H1 (cell line): ENCODE results near the gene ZNF226. TPM values are rescaled to one million over a fixed set of nuclear protein-coding genes. Genes with fewer than 3 reads are reported as not detected.
"Not testable (repeated sequence)": the region's sequence is repeated elsewhere in the genome, so short reads cannot be mapped to it uniquely, and the experiment has no call there.

Source experiments
- CTCF ChIA-PET: fragments of 300-600 bp; sonication (Branson Sonifier 250); formaldehyde crosslinking; loops from one replicate; lab custom pipeline; 2021; ENCODE audit not compliant: partially characterized antibody; lab: Charles Lee
- POLR2A ChIA-PET: fragments of 300-600 bp; sonication (Branson Sonifier 250); formaldehyde crosslinking; loops from one replicate; lab custom pipeline; 2021; ENCODE audit warnings: inconsistent platforms; ENCODE audit not compliant: partially characterized antibody; lab: Charles Lee
- DNase-seq, 2 experiments: peaks; one replicate each; pipeline versions ENCODE4 v3.0.0 to v3.0.0-alpha.2; 2010 to 2022; ENCODE audit warnings: low spot score in 2 of 2, low read depth in 1 of 2, mixed read lengths in 1 of 2
- FAIRE-seq: peaks from 2 replicates; lab custom pipeline; 2011; peaks lifted over from hg19 to GRCh38; lab: Jason Lieb, UNC
- H2AFZ ChIP-seq: 2 replicates; pipeline ENCODE4 v1.8.1; 2012; ENCODE audit warnings: low read length, inconsistent platforms
- H2AK5ac ChIP-seq: 2 replicates; pipeline ENCODE4 v1.6.1; 2013; ENCODE audit warnings: low read depth, low read length
- H2BK120ac ChIP-seq: replicated peaks from 2 replicates; pipeline ENCODE3; 2013; ENCODE audit warnings: low read depth, low read length, inconsistent platforms
- H2BK12ac ChIP-seq: 2 replicates; pipeline ENCODE4 v1.6.1; 2013; ENCODE audit warnings: low read depth, low read length
- H2BK15ac ChIP-seq: 2 replicates; pipeline ENCODE4 v1.6.1; 2013; ENCODE audit warnings: low read length
- H2BK20ac ChIP-seq: 2 replicates; pipeline ENCODE4 v1.6.1; 2013; ENCODE audit warnings: low read length
- H2BK5ac ChIP-seq: 2 replicates; pipeline ENCODE4 v1.6.1; 2013; ENCODE audit warnings: low read depth, low read length
- H3K14ac ChIP-seq: 2 replicates; pipeline ENCODE4 v1.6.1; 2013; ENCODE audit warnings: inconsistent platforms; ENCODE audit not compliant: insufficient read length
- H3K18ac ChIP-seq: 2 replicates; pipeline ENCODE4 v1.6.1; 2013; ENCODE audit warnings: low read length; ENCODE audit errors: extremely low read depth
- H3K23ac ChIP-seq: 2 replicates; pipeline ENCODE4 v1.6.1; 2013; ENCODE audit warnings: inconsistent platforms; ENCODE audit not compliant: insufficient read length
- H3K23me2 ChIP-seq: 2 replicates; pipeline ENCODE4 v1.6.1; 2013; ENCODE audit warnings: low read depth, low read length
- H3K27ac ChIP-seq: 2 replicates; pipeline ENCODE4 v1.6.1; 2011; ENCODE audit warnings: low read depth, low read length, inconsistent platforms
- H3K27me3 ChIP-seq, 4 experiments: replicated peaks in 1 of 4; 1 replicate in 1 of 4; 2 replicates in 3 of 4; pipeline versions ENCODE4 v1.6.1 to v1.8.1; 2011 to 2013; ENCODE audit warnings: low read length in 3 of 4, mild to moderate bottlenecking in 3 of 4, inconsistent platforms in 2 of 4, mixed read lengths in 2 of 4, moderate library complexity in 1 of 4; ENCODE audit not compliant: control insufficient read depth in 3 of 4, insufficient read depth in 3 of 4; ENCODE audit errors: extremely low read depth in 1 of 4
- H3K36me3 ChIP-seq, 4 experiments: 2 replicates each; pipeline versions ENCODE4 v1.6.1 to v1.8.1; 2011 to 2013; ENCODE audit warnings: mild to moderate bottlenecking in 4 of 4, low read length in 3 of 4, moderate library complexity in 2 of 4, control low read depth in 1 of 4, inconsistent platforms in 1 of 4; ENCODE audit not compliant: insufficient read depth in 4 of 4, control insufficient read depth in 2 of 4
- H3K4ac ChIP-seq: replicated peaks from 2 replicates; pipeline ENCODE3; 2013; ENCODE audit warnings: low read length, low read depth, mixed read lengths, inconsistent platforms; ENCODE audit not compliant: insufficient read length
- H3K4me1 ChIP-seq, 4 experiments: replicated peaks in 1 of 4; 1 replicate in 1 of 4; 2 replicates in 3 of 4; pipeline versions ENCODE4 v1.6.1 to v1.8.1; 2011 to 2013; ENCODE audit warnings: low read length in 3 of 4, inconsistent platforms in 2 of 4, mixed read lengths in 1 of 4; ENCODE audit not compliant: insufficient read depth in 4 of 4, control insufficient read depth in 3 of 4
- H3K4me2 ChIP-seq, 2 experiments: 2 replicates each; pipeline versions ENCODE4 v1.6.1 to v1.8.1; 2011 to 2013; ENCODE audit warnings: low read depth in 2 of 2, low read length in 2 of 2, control low read depth in 1 of 2, inconsistent platforms in 1 of 2, mild to moderate bottlenecking in 1 of 2; ENCODE audit not compliant: insufficient read depth in 1 of 2
- H3K4me3 ChIP-seq, 4 experiments: fragments of 200-600, 300-600 bp in 1 of 4; sonication (generic), shearing (Covaris generic), sonication (Bioruptor Twin) in 1 of 4; 2 replicates each; pipeline versions ENCODE4 v1.5.1 to v1.8.1; 2011 to 2016; ENCODE audit warnings: low read length in 4 of 4, low read depth in 3 of 4, control low read depth in 2 of 4, inconsistent platforms in 2 of 4, mild to moderate bottlenecking in 2 of 4, mixed read lengths in 1 of 4, moderate library complexity in 1 of 4; ENCODE audit not compliant: insufficient read depth in 2 of 4; ENCODE audit errors: extremely low read depth in 1 of 4
- H3K56ac ChIP-seq: replicated peaks from 2 replicates; pipeline ENCODE3; 2013; ENCODE audit warnings: low read depth, mild to moderate bottlenecking, mixed read lengths, low read length, inconsistent platforms; ENCODE audit not compliant: insufficient read length
- H3K79me1 ChIP-seq: 2 replicates; pipeline ENCODE4 v1.6.1; 2013; ENCODE audit warnings: low read depth, low read length, control low read depth
- H3K79me2 ChIP-seq, 2 experiments: 2 replicates each; pipeline versions ENCODE4 v1.6.1 to v1.8.1; 2012 to 2013; ENCODE audit warnings: low read length in 2 of 2, mild to moderate bottlenecking in 2 of 2, inconsistent platforms in 1 of 2; ENCODE audit not compliant: insufficient read depth in 2 of 2, control insufficient read depth in 1 of 2
- H3K9ac ChIP-seq, 4 experiments: replicated peaks in 1 of 4; 1 replicate in 1 of 4; 2 replicates in 3 of 4; pipeline versions ENCODE4 v1.6.1 to v1.8.1; 2011 to 2013; ENCODE audit warnings: low read depth in 3 of 4, low read length in 3 of 4, control low read depth in 2 of 4, mild to moderate bottlenecking in 2 of 4, moderate library complexity in 2 of 4, inconsistent platforms in 1 of 4; ENCODE audit errors: extremely low read depth in 1 of 4
- H3K9me3 ChIP-seq, 2 experiments: 2 replicates each; pipeline versions ENCODE4 v1.6.1 to v1.8.1; 2012 to 2013; ENCODE audit warnings: mild to moderate bottlenecking in 2 of 2, moderate library complexity in 2 of 2, control low read depth in 1 of 2, inconsistent platforms in 1 of 2, low read depth in 1 of 2, low read length in 1 of 2, mixed read lengths in 1 of 2; ENCODE audit not compliant: insufficient read depth in 2 of 2
- H4K20me1 ChIP-seq, 2 experiments: replicated peaks in 1 of 2; 2 replicates each; pipeline versions ENCODE3 to v1.8.1; 2011 to 2013; ENCODE audit warnings: inconsistent platforms in 2 of 2, low read length in 2 of 2, mild to moderate bottlenecking in 1 of 2; ENCODE audit not compliant: insufficient read depth in 2 of 2, control insufficient read depth in 1 of 2
- H4K5ac ChIP-seq: 2 replicates; pipeline ENCODE4 v1.6.1; 2013; ENCODE audit warnings: low read length, low read depth, mixed read lengths, inconsistent platforms; ENCODE audit not compliant: insufficient read length
- H4K8ac ChIP-seq: 2 replicates; pipeline ENCODE4 v1.8.0; 2013; ENCODE audit warnings: mild to moderate bottlenecking, moderate library complexity, low read length, inconsistent platforms; ENCODE audit not compliant: insufficient read depth; ENCODE audit errors: extremely low read depth
- H4K91ac ChIP-seq: replicated peaks from 2 replicates; pipeline ENCODE3; 2013; ENCODE audit warnings: low read length, mixed read lengths, inconsistent platforms; ENCODE audit not compliant: insufficient read length
- EP300 ChIP-seq, 2 experiments: IDR thresholded peaks; 1 replicate in 1 of 2; 2 replicates in 1 of 2; pipeline ENCODE4 v1.6.1; 2011 to 2012; ENCODE audit warnings: low read depth in 2 of 2, low read length in 2 of 2, mild to moderate bottlenecking in 2 of 2, borderline replicate concordance in 1 of 2, inconsistent platforms in 1 of 2, moderate library complexity in 1 of 2
- EZH2 ChIP-seq: fragments of 200-600 bp; sonication (generic); IDR thresholded peaks from 2 replicates; pipeline ENCODE4 v1.7.1; 2012; ENCODE audit warnings: low read depth, mild to moderate bottlenecking, moderate library complexity, low read length, inconsistent platforms; ENCODE audit not compliant: severe bottlenecking
- NRF1 ChIP-seq: IDR thresholded peaks from 2 replicates; pipeline ENCODE4 v1.6.1; 2011; ENCODE audit warnings: mild to moderate bottlenecking, low read depth, low read length, improper control_type of control experiment
- POLR2A ChIP-seq, 2 experiments: IDR thresholded peaks; 1 replicate in 1 of 2; 2 replicates in 1 of 2; pipeline ENCODE4 v1.6.1; 2011; ENCODE audit warnings: low read depth in 2 of 2, low read length in 2 of 2, mild to moderate bottlenecking in 2 of 2; ENCODE audit errors: control extremely low read depth in 1 of 2
- RAD21 ChIP-seq, 2 experiments: IDR thresholded peaks in 1 of 2; conservative IDR thresholded peaks in 1 of 2; 2 replicates each; pipeline ENCODE4 v1.6.1; 2011; ENCODE audit warnings: low read depth in 2 of 2, low read length in 2 of 2, improper control_type of control experiment in 1 of 2, inconsistent platforms in 1 of 2, mild to moderate bottlenecking in 1 of 2, moderate library complexity in 1 of 2
- TAF7 ChIP-seq: optimal IDR thresholded peaks from 2 replicates; pipeline ENCODE3; 2011; ENCODE audit warnings: low read depth, mild to moderate bottlenecking, inconsistent platforms, low read length, moderate library complexity, borderline replicate concordance
- TBP ChIP-seq: IDR thresholded peaks from 2 replicates; pipeline ENCODE4 v1.6.1; 2011; ENCODE audit warnings: low read depth, low read length, improper control_type of control experiment
- TEAD4 ChIP-seq: IDR thresholded peaks from 2 replicates; pipeline ENCODE4 v1.6.1; 2012; ENCODE audit warnings: low read depth, low read length, inconsistent platforms, mixed read lengths
- WGBS, 2 experiments: shearing (Covaris generic) in 1 of 2; methylation state at CpG; one replicate each; pipeline versions ENCODE4 v1.1.6 to v1.1.7; 2013 to 2015; ENCODE audit warnings: low lambda C conversion rate in 2 of 2, mixed read lengths in 2 of 2, inconsistent platforms in 1 of 2, low coverage in 1 of 2, missing lambda C conversion rate in 1 of 2; ENCODE audit not compliant: insufficient replicate concordance in 2 of 2, insufficient coverage in 1 of 2, insufficient read length in 1 of 2; ENCODE audit errors: extremely low coverage in 1 of 2, missing lambda C conversion rate in 1 of 2; 5-methylcytosine and 5-hydroxymethylcytosine counted together
- polyA plus RNA-seq, 7 experiments: library from polyadenylated mRNA; depleted of rRNA in 3 of 7; stranded (reverse) in 5 of 7; unstranded in 2 of 7; fragments of >200 nt in 5 of 7; fragments of 200-250 nt in 2 of 7; gene quantifications; 1 replicate in 5 of 7; 2 replicates in 1 of 7; 4 replicates in 1 of 7; pipeline versions ENCODE4 v1.2.1 to v1.2.3, GENCODE V29; 2011 to 2013; ENCODE audit warnings: missing spikeins in 2 of 7, mixed read lengths in 2 of 7
- total RNA-seq: library from RNA; stranded (reverse); fragmentation: NEBNext Ultra II Directional; extraction: Animal tissue kit (Norgen Biotek cat#: 25700); gene quantifications from 2 replicates; pipeline ENCODE4 v1.2.1, GENCODE V29; 2021

ZNF226 gene
- total and polyA plus RNA-seq, 2 of the 8 experiments (the other 6 are each of a cell fraction or from before 2014, with no cell fraction given), result 4.1 to 18.3 TPM

GRCh38 chr19:44164673-44165512, at the start of gene ZNF226 (continued):
- 0 out of 2 replicates have a peak, but pooled peaks have one; percentile 36 for TF ChIP-seq TEAD4
- TF ChIP-seq TAF7, result no peak
- TF ChIP-seq NRF1, result no peak
- no peak for TF ChIP-seq EP300 (IDR thresholded peaks at IDR 0.05; ENCODE audit: borderline replicate concordance in 1 of 2, low read depth in 2 of 2, low read length in 2 of 2)
- peak; percentile 67; the same call in 1 of the 2 replicates for TF ChIP-seq TBP
- peak; percentile 50 to 90 for TF ChIP-seq POLR2A (IDR thresholded peaks at IDR 0.05; ENCODE audit: control extremely low read depth in 1 of 2, low read depth in 2 of 2, low read length in 2 of 2)
- no peak for TF ChIP-seq RAD21 (IDR thresholded peaks at IDR 0.05 in 1 of 2, conservative IDR thresholded peaks at IDR 0.05 in 1 of 2; ENCODE audit: low read depth in 2 of 2, low read length in 2 of 2)
- no peak for TF ChIP-seq EZH2

- H4K5ac ChIP-seq, H2BK20ac ChIP-seq, H3K79me2 ChIP-seq, H2AK5ac ChIP-seq, H4K20me1 ChIP-seq, H3K18ac ChIP-seq, H2BK15ac ChIP-seq, FAIRE-seq, H3K79me1 ChIP-seq, H2BK12ac ChIP-seq, H3K9ac ChIP-seq, POLR2A ChIA-PET, H3K14ac ChIP-seq, H2AFZ ChIP-seq, CTCF ChIA-PET, H2BK5ac ChIP-seq, H3K4ac ChIP-seq, DNase-seq, H3K4me3 ChIP-seq, H3K4me2 ChIP-seq, H4K8ac ChIP-seq, H3K56ac ChIP-seq, H3K4me1 ChIP-seq, H3K9me3 ChIP-seq, H4K91ac ChIP-seq, H2BK120ac ChIP-seq, H3K23me2 ChIP-seq, H3K23ac ChIP-seq, H3K27me3 ChIP-seq, H3K27ac ChIP-seq: not testable (repeated sequence)
- WGBS, 2 experiments, result 80% methylated on average over 4 of the region's 4 CpGs; no CpG with 5 or more reads in 1 of the 2 experiments
- peaks cover 0 to 17% (median 9%) of the 10 kb centered on the region in 4 experiments; a peak in 5 of 8 replicates for H3K36me3 ChIP-seq
These were observed 43.7 kb upstream of the ZNF226 start for GRCh38 chr19:44121162-44121561.
